ENCODE measurements around the gene AKNA.

DNA sequence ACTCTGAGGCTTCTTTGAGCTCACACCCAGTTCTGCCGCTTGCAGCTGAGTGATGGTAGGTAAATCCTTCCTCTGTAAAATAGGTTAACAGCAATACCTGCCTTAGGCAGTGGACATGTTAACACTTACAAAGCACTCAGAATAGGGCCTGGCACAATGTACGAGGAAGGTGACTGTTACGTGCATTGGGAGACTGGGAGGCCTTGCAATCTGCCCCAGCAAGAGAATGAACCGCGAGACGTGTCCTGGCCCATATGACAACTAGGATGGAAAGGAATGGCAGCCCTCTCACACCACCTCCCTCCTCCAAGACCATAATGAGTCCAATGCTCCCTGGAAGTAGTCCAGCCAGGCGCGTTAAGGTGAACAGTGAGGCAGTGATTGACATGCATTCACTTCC lies 23.1 kb upstream of the AKNA start:
- TF ChIP-seq, protein P1, sequence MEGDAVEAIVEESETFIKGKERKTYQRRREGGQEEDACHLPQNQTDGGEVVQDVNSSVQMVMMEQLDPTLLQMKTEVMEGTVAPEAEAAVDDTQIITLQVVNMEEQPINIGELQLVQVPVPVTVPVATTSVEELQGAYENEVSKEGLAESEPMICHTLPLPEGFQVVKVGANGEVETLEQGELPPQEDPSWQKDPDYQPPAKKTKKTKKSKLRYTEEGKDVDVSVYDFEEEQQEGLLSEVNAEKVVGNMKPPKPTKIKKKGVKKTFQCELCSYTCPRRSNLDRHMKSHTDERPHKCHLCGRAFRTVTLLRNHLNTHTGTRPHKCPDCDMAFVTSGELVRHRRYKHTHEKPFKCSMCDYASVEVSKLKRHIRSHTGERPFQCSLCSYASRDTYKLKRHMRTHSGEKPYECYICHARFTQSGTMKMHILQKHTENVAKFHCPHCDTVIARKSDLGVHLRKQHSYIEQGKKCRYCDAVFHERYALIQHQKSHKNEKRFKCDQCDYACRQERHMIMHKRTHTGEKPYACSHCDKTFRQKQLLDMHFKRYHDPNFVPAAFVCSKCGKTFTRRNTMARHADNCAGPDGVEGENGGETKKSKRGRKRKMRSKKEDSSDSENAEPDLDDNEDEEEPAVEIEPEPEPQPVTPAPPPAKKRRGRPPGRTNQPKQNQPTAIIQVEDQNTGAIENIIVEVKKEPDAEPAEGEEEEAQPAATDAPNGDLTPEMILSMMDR (IDR thresholded peaks at IDR 0.05): no peak
- no peak for TF ChIP-seq POLR2A (IDR thresholded peaks at IDR 0.05)
